ENCODE results near the gene PON2.

GRCh38 chr7:95404316-95404865, 30.4 kb downstream of the PON2 start:
- no peak for TF ChIP-seq CTCF (IDR thresholded peaks at IDR 0.05)
- no peak for TF ChIP-seq POLR2A (IDR thresholded peaks at IDR 0.05)

Measured in upper lobe of left lung (tissue), 4 donors.